HG03520 (cell line): ENCODE data around the gene ADORA1.

Experiments used
- ATAC-seq: cut with Tn5 transposase; IDR thresholded peaks from one replicate; pipeline ENCODE4 v1.9.1; 2021; ENCODE audit warnings: mild to moderate bottlenecking, moderate library complexity; ENCODE audit not compliant: unreplicated experiment

Gene ADORA1

DNA sequence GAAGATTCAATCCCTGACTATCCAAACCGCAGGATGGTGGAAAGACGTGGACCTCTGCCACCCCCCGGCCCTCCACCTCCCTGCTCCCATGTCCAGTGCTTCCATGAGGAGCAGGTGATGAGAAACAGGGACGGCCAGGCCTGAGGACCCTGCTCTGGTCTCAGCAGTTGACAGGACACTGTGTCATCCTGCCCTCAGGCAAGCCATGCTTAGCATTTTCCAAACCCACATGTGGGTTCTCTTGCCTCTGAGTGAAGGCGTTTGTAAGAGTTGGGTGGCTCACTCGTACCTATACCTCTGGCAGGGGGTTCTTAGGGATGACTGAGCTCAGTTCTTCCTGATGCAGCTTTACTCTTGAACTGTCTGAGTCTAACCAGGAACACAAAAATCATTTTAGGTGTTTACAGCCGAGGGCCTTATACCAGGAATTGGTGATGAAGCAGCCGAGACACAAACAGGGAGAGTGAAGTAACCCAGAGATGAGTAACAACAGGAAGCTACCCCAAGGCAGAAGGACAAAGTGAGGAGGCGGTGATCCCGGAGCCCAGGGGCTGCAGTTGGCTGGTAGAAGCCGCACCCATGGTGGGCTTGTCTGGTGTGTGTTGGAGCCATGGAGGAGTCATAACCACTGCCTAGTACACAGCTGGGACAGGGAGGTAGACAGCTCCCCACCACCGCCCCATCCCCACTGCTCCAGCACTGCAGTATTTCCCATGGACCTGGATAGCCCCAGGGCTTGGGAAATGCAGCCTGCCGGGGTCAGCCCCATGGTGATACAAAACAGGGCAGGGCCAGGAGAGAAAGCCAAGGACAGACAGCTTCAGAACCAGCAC, 26.7 kb downstream of the ADORA1 start:
- ATAC-seq: no peak

DNA sequence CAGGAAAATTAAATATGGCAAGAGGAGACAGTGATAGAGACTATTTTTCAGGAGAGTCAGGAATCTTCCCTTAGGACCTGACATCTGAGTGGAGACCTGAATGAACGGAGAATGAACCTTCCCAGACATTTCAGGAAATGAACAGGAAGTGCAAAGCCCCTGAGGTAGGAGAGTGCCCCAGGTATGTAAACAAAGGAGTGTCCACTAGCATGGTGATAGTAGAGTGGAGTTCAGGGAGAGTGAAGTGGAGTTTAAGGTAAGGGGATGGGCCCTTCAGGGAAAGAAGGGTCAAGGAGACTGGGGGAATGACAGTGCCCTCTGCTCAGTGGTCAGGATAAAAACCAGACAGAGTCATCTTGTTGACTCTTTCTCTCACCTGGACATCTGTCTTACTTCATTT, 28.8 kb downstream of the ADORA1 start:
- no peak for ATAC-seq

DNA sequence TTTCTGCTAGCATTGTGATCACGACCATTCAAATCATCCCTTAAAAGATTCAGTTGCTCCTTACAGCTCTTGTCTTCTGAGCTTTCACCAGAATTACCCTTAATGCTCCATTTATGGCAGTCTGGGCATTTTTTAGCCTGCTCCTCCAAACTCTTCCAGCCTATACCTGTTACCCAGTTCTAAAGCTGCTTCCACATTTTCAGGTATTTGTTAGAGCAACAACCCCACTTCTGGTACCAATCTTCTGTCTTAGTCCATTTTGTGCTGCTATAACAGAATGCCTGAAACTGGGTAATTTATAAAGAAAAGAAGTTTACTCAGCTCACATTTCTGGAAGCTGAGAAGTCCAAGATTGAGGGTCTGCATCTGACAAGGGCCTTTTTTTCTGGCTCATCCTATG, 30.9 kb downstream of the ADORA1 start:
- ATAC-seq: no peak

DNA sequence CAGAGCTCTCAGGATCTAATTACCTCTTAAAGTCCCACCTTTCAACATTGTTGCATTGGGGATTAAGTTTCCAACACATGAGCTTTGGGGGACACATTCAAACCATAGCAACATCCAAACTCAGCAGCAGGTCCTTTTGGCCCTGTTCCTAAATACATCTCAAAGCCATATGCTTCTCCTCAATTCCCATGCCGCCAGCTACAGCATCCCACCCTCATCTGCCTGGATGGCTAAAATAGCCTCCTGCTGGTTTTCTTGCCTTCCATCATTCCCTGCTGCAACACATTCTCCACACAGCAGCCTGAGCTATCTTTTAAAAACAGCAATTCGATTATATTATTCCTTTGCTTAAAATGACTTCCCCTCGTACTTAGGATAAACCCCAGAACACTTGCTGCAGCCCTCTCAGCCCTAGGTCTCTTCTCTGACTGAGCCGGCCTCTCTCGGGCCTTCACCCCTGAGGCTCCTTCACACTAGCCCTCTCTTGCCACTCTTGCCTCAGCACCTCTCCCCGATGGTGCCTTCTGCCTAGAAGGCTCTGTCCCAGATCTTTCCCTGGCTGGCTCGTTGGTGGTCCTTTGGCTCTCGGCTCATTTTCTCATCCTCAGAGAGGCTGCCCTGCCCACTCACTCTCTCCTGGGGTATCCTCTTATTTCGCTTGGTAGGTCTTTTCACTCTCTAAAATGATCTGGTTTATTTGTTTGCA, 31.6 kb downstream of the ADORA1 start:
- ATAC-seq: no peak

DNA sequence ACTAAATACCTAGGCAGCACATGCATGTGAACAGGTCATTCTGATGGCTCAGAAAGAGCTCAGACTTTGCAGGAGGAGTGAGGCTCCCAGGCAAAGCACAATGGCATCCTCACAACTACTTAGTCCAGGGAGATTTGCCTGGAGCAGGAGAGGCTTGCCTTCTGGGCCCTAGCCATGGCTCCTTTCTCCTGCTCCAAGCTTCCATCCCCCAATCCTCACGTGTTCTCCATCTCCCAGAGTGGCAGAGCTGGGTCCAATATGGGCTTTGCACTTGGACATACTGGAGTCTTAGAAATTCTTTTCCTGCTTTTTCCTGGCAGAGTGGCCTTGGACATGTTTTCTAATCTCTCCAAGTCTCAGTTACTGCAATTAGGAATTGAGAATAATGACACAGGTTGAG, 32.3 kb downstream of the ADORA1 start:
- no peak for ATAC-seq

DNA sequence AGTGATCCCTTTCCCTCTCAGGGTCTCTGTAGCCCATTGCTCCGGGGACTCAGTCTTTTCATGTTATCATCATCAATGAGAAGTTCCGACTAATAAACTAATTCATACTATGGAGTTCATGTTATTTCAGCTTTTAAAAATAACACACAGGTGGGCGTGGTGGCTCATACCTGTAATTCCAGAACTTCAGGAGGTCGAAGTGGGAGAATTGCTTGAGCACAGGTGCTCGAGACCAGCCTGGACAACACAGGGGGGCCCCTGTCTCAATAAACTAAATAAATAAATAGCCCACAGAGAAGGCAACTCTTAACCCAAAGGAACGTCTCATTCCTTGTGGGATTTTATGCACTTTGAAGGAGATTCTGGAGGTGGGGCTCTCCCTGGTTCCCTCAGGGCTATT, 33.6 kb downstream of the ADORA1 start:
- ATAC-seq: no peak

DNA sequence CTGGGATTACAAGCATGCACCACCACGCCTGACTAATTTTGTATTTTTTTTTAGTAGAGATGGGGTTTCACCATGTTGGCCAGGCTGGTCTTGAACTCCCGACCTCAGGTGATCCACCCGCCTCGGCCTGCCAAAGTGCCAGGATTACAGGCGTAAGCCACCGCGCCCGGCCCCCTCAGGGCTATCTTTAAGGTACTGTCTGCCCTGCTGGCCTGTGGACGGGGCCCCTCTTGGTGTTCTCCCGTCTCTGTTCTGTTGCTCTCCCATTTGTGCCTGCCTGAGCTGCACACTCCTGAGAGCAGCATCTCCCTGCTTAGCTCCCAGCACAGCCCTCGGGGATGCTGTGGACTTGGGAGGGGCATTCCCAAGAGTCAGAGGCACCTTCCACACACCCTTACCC, 34.2 kb downstream of the ADORA1 start:
- ATAC-seq: no peak

DNA sequence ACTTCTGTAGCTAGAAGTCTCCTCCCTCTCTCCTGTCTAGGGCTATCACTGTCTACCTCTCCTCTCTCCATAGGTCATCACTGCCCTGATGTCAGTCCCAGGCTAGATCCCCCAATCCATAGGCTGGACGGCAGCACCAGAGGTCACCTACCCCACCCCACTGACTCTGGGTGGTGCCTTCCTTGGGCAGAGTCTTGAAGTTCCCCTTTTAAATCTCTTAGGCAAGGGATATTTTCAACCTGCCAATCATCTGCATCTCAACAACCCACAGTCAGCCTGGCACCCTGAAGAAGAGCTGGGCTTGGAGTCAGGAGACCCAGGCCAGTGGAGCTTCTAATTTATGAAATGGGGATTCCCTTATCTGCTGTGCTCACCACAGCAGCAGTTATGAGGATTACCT, 34.9 kb downstream of the ADORA1 start:
- no peak for ATAC-seq

DNA sequence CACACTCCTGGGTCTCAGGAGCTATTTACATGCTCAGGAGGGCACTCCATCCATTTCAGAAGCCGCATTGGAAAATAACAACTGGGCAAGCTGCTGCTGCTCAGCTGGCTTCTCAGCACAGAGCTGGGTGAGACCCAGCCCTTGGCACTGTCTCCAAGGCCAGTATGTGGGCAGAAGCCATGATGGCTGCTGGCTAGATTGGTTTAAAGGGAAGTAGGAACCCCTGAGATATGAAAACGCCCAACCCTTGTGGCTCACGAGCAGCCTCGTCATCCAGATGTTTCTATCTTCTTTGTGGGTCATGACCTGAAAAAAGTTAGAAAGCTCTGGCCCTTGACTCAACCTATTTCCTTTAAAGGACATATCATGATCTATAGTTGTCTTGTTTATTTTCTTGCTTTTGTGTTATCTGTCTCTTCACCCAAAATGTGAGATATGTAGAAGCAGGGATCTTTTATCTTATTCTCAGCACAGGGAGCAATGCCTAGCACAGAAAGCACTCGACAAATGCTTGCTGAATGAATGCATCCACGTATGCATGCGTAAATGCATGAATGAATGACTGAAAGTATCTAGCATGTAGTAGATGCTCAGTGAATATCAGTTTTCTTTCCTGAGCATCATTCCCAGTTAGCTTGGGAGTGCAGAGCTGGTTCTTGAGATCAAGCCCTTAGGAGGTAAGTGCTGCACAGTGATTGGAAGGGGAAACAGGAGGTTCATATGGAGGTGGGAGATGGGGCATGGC, 36.5 kb downstream of the ADORA1 start:
- no peak for ATAC-seq

DNA sequence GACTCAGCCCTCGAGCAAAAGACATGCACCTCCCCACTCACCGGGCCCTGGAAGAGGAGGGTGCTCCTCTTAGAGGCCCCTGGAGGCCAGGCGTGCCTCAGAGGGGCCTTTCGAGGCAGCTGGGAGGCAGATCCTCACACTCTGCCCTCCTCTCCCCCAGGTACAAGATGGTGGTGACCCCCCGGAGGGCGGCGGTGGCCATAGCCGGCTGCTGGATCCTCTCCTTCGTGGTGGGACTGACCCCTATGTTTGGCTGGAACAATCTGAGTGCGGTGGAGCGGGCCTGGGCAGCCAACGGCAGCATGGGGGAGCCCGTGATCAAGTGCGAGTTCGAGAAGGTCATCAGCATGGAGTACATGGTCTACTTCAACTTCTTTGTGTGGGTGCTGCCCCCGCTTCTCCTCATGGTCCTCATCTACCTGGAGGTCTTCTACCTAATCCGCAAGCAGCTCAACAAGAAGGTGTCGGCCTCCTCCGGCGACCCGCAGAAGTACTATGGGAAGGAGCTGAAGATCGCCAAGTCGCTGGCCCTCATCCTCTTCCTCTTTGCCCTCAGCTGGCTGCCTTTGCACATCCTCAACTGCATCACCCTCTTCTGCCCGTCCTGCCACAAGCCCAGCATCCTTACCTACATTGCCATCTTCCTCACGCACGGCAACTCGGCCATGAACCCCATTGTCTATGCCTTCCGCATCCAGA, 37.7 kb downstream of the ADORA1 start:
- ATAC-seq: no peak

DNA sequence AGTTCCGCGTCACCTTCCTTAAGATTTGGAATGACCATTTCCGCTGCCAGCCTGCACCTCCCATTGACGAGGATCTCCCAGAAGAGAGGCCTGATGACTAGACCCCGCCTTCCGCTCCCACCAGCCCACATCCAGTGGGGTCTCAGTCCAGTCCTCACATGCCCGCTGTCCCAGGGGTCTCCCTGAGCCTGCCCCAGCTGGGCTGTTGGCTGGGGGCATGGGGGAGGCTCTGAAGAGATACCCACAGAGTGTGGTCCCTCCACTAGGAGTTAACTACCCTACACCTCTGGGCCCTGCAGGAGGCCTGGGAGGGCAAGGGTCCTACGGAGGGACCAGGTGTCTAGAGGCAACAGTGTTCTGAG, 38.3 kb downstream of the ADORA1 start:
- no peak for ATAC-seq

DNA sequence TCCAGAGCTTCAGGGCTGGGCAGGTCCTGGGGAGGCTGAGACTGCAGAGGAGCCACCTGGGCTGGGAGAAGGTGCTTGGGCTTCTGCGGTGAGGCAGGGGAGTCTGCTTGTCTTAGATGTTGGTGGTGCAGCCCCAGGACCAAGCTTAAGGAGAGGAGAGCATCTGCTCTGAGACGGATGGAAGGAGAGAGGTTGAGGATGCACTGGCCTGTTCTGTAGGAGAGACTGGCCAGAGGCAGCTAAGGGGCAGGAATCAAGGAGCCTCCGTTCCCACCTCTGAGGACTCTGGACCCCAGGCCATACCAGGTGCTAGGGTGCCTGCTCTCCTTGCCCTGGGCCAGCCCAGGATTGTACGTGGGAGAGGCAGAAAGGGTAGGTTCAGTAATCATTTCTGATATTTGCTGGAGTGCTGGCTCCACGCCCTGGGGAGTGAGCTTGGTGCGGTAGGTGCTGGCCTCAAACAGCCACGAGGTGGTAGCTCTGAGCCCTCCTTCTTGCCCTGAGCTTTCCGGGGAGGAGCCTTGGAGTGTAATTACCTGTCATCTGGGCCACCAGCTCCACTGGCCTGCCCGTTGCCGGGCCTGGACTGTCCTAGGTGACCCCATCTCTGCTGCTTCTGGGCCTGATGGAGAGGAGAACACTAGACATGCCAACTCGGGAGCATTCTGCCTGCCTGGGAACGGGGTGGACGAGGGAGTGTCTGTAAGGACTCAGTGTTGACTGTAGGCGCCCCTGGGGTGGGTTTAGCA, 38.8 kb downstream of the ADORA1 start:
- ATAC-seq: no peak

DNA sequence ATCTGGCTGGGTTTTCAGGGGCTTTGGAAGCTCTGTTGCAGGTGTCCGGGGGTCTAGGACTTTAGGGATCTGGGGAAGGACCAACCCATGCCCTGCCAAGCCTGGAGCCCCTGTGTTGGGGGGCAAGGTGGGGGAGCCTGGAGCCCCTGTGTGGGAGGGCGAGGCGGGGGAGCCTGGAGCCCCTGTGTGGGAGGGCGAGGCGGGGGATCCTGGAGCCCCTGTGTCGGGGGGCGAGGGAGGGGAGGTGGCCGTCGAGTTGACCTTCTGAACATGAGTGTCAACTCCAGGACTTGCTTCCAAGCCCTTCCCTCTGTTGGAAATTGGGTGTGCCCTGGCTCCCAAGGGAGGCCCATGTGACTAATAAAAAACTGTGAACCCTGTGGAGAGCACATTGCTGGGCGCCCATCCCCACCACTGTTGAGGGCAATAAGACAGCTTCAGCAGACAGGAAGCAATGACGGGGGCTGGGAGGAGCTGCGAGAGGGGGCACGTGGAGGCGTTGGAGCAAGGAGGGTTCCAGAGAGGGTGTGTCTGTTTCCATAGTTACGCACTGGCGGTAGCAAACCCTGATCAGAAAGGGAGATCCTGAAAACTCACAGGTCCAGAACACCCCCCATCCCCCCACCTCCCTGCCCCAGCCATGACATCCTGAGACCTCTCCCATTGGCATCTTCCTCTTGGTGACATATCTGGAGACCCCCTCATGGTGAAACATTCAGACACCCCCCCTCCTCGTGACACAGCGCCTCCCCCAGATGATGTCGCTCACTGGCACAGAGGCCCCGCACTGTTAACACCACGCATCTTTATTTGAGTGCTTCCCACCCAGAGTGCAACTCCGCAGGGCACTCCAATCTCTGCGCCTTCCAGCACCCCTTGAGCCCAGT, 39.7 kb downstream of the ADORA1 start:
- ATAC-seq: no peak

DNA sequence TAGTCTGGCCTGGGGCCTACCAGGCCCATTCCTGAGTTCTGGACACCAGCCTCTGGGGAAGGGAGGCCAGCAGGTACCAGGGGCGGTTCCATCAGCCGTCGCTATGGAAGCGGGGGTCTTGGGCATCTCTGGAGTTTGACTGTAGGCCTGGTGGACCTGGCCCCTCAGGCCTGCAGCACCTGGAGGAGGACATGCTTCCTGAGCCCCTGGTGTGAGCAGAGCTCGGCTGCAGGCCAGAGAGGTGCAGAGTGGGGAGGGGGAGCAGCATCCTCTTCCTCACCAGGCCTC, 40.3 kb downstream of the ADORA1 start:
- no peak for ATAC-seq

DNA sequence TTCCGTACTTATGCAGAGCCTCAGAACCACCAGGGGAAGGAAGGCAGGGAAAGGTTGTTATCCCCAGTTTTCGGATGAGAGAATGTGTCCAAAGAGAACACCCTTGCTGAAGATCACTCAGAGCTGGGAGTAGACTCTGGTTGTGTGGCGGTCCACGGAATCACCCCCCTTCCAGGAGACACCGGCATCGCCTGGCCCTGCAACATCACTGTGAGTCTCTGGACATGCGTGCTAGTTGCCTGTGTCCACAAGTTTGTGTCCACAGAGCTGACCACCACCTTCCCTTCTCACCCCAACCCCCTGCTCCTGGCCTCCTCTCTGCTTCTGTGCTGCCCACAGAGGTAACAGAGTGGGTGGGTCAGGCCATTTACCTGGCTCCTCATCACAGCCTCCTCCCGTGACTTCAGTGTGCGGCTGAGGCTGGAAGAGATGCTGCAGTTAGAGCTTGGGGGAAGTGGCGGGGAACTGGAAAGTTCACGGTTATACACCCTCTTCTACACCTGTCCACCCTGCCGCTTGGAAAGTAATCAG, 40.8 kb downstream of the ADORA1 start:
- ATAC-seq: no peak

DNA sequence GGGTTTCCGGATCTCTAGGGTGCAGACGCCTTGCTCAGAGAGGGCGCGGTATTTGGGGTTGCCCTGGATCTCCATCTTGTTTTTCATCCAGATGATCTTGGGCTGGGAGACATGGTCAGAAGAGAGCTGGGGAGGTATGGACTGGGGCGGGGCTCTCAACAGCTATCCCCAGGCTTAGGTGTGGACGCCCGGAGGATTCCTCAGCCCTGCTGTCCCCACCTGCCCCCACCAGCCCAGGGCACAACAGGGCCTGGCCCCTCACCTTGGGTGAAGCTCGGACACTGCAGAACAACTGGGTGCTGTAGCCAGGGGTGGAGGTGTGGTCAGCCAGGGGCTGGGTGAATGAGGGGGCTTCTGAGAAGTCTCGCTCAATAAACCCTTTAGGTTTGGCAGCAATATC, 41.5 kb downstream of the ADORA1 start:
- no peak for ATAC-seq

DNA sequence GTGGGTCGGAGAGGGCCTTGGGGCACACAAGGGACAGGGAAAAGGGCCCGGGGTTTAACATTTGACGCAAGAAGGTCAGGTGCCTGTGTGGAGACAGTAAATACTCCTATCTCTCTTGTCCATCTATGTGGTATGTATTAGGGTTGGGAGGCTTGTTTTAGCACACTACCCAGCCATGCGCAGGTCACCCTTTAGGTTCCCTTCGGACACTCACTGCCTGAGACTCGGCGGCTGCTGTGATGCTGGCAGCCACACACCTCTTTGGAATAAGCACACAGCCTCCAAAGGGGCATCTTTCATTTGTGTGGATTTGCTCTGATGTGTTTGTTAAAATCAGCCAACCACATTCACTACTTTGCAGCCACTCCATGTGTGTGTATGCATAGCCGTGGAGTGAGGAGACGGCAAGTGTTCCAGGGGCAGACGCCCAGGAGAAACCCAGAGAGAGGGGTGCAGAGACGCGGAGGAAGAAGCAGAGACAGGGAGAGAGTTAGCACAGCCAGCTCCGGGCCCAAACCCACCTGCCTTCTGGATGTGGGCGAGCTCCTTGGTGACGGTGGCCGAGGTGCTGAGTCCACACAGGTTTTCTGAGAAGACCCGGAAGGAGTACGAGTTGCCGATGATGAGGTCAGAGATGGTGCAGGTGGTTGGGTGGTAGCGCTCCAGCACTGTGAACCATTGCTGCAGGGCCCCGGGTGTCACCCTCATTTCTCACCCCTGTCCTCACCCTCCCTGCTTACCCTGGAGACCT, 42.4 kb downstream of the ADORA1 start:
- no peak for ATAC-seq

DNA sequence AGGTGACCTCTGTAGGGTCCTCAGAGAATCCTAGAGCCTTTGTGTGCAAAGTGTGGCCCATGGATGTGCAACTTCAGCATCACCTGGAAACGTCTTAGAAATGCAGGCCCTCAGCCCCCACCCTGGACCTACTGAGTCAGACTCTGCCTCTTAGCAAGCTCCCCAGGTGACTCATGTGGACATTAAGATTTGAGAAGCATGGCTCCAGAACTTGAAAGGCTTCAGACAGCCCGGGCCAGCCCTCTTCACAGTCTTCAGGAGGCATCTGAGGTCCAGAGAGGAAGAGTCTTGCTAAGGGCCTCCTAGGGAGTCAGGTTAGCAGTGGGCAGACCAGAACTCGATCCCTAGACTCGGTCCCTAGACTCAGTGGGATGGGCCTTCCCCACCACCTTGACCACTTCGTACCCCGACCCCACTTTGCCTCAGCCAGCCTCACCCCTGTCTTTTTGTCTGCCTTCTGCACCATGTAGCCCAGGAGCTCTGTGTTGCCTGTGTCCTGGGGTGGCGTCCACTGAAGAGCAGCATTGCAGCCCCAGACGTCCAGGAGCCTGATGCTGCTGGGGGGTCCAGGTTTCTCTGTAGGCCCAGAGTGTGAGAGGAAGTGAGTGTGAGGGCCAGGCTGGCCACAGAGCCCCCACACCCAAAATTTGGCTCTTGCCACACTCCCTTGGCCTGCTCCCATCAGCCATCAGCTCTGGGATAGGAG, 43.3 kb downstream of the ADORA1 start:
- ATAC-seq: no peak
